ENCODE results near the gene PLTP.

GRCh38 chr20:45909817-45910669 is 1.9 kb downstream of the PLTP start:
- no peak for TF ChIP-seq CTCF (IDR thresholded peaks at IDR 0.05)
- no peak for TF ChIP-seq POLR2A (IDR thresholded peaks at IDR 0.05)

Measured in testis (tissue), 2 donors.